HG03175 (cell line): ENCODE measurements around the gene TYW5.
"Not testable (repeated sequence)": the region's sequence is repeated elsewhere in the genome, so short reads cannot be mapped to it uniquely, and the experiment has no call there.

Source experiments
- ATAC-seq: cut with Tn5 transposase; IDR thresholded peaks from one replicate; pipeline ENCODE4 v1.9.1; 2021; ENCODE audit warnings: mild to moderate bottlenecking, moderate library complexity; ENCODE audit not compliant: unreplicated experiment

The TYW5 gene

GRCh38 chr2:199923924-199924323 lies 31.4 kb downstream of the TYW5 start:
- no peak for ATAC-seq

GRCh38 chr2:199922856-199923255 lies 32.4 kb downstream of the TYW5 start:
- no peak for ATAC-seq

- ATAC-seq = no peak
Measured at GRCh38 chr2:199916980-199917379, 38.3 kb downstream of the TYW5 start.

- no peak for ATAC-seq
Measured at GRCh38 chr2:199914372-199914958, 40.8 kb downstream of the TYW5 start.

- not testable (repeated sequence) for ATAC-seq
Measured at GRCh38 chr2:199912553-199913114, 42.7 kb downstream of the TYW5 start.

GRCh38 chr2:199911877-199912161 lies 43.5 kb downstream of the TYW5 start:
- no peak for ATAC-seq

- ATAC-seq = peak; percentile 91
Measured at GRCh38 chr2:199911052-199911876, 44.0 kb downstream of the TYW5 start, which contains the start of gene C2orf69. TSS of gene C2orf69 (plus strand) at chr2:199911293. CDS start at chr2:199911439, 146 bp downstream.

- no peak for ATAC-seq
Measured at GRCh38 chr2:199910338-199911051, 44.8 kb downstream of the TYW5 start.

GRCh38 chr2:199907008-199907714 lies 48.1 kb downstream of the TYW5 start:
- no peak for ATAC-seq

GRCh38 chr2:199903111-199903510 lies 52.2 kb downstream of the TYW5 start:
- no peak for ATAC-seq

- ATAC-seq = no peak
Measured at GRCh38 chr2:199902486-199903110, 52.7 kb downstream of the TYW5 start.

GRCh38 chr2:199901942-199902341 lies 53.3 kb downstream of the TYW5 start:
- no peak for ATAC-seq

- ATAC-seq = no peak
Measured at GRCh38 chr2:199896617-199897016, 58.7 kb downstream of the TYW5 start.

- no peak for ATAC-seq
Measured at GRCh38 chr2:199895406-199895805, 59.9 kb downstream of the TYW5 start.

GRCh38 chr2:199883474-199884212 lies 71.6 kb downstream of the TYW5 start:
- no peak for ATAC-seq

- no peak for ATAC-seq
Measured at GRCh38 chr2:199882667-199883066, 72.6 kb downstream of the TYW5 start.
